Lower lobe of right lung (tissue), 2 donors: ENCODE measurements around the gene KCNA2. TPM values are rescaled to one million over a fixed set of nuclear protein-coding genes. Genes with fewer than 3 reads are reported as not detected.

Experiments
- ATAC-seq, 2 donors: fragments of 200-7000 bp; cut with Tn5 transposase; one replicate each; pipeline ENCODE4 v1.9.1; 2020 to 2022; ENCODE audit warnings: mild to moderate bottlenecking in 2 of 2, moderate library complexity in 2 of 2
- DNase-seq: peaks from one replicate; pipeline ENCODE4 v3.0.0-alpha.2; 2020
- H3K27ac ChIP-seq: fragments of 200-600 bp; one replicate; pipeline ENCODE4 v1.8.0; 2022
- H3K27me3 ChIP-seq: fragments of 200-600 bp; one replicate; pipeline ENCODE4 v1.8.0; 2022; ENCODE audit warnings: low read depth
- H3K36me3 ChIP-seq: fragments of 200-600 bp; one replicate; pipeline ENCODE4 v1.8.0; 2022; ENCODE audit warnings: mild to moderate bottlenecking
- H3K4me1 ChIP-seq: fragments of 200-600 bp; one replicate; pipeline ENCODE4 v1.8.0; 2022
- H3K4me3 ChIP-seq: fragments of 200-600 bp; one replicate; pipeline ENCODE4 v1.8.0; 2022; ENCODE audit warnings: mild to moderate bottlenecking
- H3K9me3 ChIP-seq: fragments of 200-600 bp; one replicate; pipeline ENCODE4 v1.8.0; 2022
- intact Hi-C: fragments of 100-400 bp; cut with DNase I; formaldehyde crosslinking; loops from one replicate; pipeline ENCODE4 v1.11.0; 2022
- total RNA-seq: library from RNA; stranded (reverse); fragmentation: NEBNext Ultra II Directional; extraction: Animal tissue kit (Norgen Biotek cat#: 25700); gene quantifications from one replicate; pipeline ENCODE4 v1.2.1, GENCODE V29; 2021
- TF ChIP-seq, protein P1 (sequence below): fragments of 200-600 bp; IDR thresholded peaks from one replicate; pipeline ENCODE4 v1.8.0; 2022; ENCODE audit warnings: antibody characterized with exemption, mild to moderate bottlenecking
- donor health status: DM: no; HTN: yes; CAD: no; lungs with severe emphysema.

Gene KCNA2
- total RNA-seq, 1 donor from 2014 or later: 0.77 TPM

DNA sequence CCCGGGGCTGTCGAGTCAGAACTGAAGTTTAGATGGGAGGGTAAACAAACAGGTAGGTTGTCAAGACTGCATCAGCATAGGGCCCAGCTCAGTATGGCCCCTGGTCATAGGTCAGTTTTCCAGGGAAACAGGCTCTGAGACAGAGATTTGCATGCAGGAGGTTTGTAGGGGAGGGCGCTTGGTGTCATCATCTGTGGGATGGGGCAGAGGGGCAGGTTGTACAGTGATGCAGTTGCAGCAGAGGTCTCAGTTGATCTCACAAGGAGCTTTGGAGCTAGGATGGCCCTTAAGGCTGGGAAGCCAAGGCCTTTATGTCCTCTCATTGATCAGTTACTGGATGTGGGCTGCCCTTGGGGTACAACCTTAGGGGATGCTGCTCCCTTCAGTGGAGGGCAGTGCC, 48.7 kb downstream of the KCNA2 start:
- ATAC-seq: no peak
- TF ChIP-seq, protein P1, sequence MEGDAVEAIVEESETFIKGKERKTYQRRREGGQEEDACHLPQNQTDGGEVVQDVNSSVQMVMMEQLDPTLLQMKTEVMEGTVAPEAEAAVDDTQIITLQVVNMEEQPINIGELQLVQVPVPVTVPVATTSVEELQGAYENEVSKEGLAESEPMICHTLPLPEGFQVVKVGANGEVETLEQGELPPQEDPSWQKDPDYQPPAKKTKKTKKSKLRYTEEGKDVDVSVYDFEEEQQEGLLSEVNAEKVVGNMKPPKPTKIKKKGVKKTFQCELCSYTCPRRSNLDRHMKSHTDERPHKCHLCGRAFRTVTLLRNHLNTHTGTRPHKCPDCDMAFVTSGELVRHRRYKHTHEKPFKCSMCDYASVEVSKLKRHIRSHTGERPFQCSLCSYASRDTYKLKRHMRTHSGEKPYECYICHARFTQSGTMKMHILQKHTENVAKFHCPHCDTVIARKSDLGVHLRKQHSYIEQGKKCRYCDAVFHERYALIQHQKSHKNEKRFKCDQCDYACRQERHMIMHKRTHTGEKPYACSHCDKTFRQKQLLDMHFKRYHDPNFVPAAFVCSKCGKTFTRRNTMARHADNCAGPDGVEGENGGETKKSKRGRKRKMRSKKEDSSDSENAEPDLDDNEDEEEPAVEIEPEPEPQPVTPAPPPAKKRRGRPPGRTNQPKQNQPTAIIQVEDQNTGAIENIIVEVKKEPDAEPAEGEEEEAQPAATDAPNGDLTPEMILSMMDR: no peak
- no peak overlapping the region for H3K27ac ChIP-seq
- no peak for DNase-seq
- peaks cover 10% of the 10 kb centered on the region for H3K4me1 ChIP-seq
- intact Hi-C loops: no loop called here
- H3K4me3 ChIP-seq: no peak overlapping the region
- H3K36me3 ChIP-seq: no peaks in the 10 kb centered on the region
- peaks cover 31% of the 10 kb centered on the region for H3K27me3 ChIP-seq
- H3K9me3 ChIP-seq: no peaks in the 10 kb centered on the region

DNA sequence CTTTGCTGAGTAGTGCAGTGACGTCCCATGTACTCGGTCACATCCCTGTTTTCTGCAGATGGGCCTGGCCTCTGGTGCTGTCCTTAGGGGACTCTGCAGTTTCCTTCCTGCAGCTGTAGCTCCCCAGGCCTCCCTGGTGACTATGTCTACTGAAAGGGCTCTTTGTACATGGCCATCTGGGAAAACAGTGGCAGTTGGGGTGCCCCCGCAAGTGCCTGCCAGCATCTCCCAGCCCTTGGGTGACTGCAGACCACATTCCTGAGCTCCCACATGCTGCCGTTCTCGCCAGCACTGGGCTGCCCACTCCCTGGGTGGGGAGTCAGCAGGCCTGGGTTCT, 49.7 kb downstream of the KCNA2 start:
- DNase-seq: no peak
- TF ChIP-seq, protein P1: no peak
- Histone ChIP-seq H3K4me3 (no peak overlapping the region), H3K27me3 (peaks cover 41% of the 10 kb centered on the region), H3K27ac (no peak overlapping the region), H3K36me3 (no peaks in the 10 kb centered on the region), H3K9me3 (no peaks in the 10 kb centered on the region), H3K4me1 (peaks cover 10% of the 10 kb centered on the region)
- no peak for ATAC-seq
- intact Hi-C loops: no loop called here

DNA sequence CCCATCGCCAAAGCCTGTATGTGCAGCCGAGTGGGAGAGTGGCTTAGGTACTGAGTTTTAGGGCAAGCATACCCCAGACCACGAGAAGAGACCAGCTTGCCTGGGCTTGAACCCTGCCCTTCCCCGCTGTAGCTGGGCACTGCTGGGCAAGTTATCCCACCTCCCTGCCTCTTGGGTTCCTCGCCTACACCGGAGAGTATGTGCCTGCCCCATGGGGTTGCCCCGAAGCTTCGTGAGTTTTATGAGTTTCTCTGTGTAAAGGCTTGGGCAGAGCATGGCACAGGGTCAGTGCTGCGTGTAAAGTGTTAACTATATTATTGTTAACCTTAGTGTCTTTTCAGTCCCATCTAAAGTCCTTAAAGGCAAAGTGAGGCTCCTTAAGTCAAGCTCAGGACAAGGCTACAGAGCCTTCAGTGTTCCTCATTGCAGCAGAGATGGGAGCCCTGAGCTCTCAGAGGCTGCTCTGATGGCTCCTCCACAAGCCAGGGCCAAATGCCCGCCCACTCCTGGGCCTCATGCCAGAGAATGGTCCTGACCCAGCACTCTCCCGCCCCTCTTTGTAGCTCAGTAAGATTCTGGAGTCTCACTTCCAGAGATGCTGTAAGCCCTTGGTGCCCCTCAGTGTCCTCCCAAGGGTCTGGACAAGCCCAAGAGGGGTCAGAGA, 50.2 kb downstream of the KCNA2 start:
- ATAC-seq (peak in 1 of 2 donors; percentile 2), DNase-seq (no peak)
- Histone ChIP-seq H3K27ac (no peak overlapping the region), H3K4me3 (peak overlapping the region; percentile 48), H3K36me3 (no peaks in the 10 kb centered on the region), H3K27me3 (peaks cover 41% of the 10 kb centered on the region), H3K9me3 (no peaks in the 10 kb centered on the region), H3K4me1 (peaks cover 10% of the 10 kb centered on the region)
- intact Hi-C loops: no loop called here
- TF ChIP-seq, protein P1: no peak

- H3K9me3 ChIP-seq: no peaks in the 10 kb centered on the region
- intact Hi-C loops: no loop called here
- peaks cover 41% of the 10 kb centered on the region for H3K27me3 ChIP-seq
- no peaks in the 10 kb centered on the region for H3K36me3 ChIP-seq
- peaks cover 10% of the 10 kb centered on the region for H3K4me1 ChIP-seq
- peak; percentile 89 to 92 for ATAC-seq
- peak overlapping the region; percentile 48 for H3K4me3 ChIP-seq
- no peak overlapping the region for H3K27ac ChIP-seq
- TF ChIP-seq, protein P1: peak; percentile 74
- DNase-seq: peak; percentile 65
Measured at GRCh38 chr1:110554871-110555801, 51.0 kb downstream of the KCNA2 start.

DNA sequence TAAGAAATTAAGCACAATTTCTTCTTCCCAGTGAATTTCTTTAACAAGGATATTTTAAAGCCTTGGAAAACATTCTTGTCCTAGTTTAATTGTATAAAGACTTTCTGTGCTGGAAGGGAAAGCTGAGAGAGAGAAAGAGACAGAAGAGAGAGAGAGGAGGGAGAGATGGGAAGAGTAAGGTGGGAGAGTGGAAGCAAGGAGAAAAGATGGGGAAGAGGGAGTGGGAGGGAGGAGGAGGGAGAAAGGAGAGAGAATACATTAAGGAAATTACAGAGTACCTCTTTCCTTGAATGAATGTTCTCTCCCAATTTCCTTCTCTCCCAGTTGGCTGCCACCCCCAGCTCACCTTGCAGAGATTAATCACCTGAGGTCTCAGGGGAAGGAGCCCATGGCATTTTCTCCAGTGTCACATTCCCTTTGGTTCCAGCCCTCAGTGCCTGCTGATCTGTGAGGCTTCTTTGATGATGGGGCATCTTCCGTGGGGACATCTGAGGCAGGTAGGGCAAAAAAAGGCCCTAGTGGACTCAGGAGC, 54.8 kb downstream of the KCNA2 start:
- Histone ChIP-seq H3K4me1 (peaks cover 10% of the 10 kb centered on the region), H3K36me3 (no peaks in the 10 kb centered on the region), H3K9me3 (no peaks in the 10 kb centered on the region), H3K27me3 (peaks cover 39% of the 10 kb centered on the region), H3K27ac (no peak overlapping the region), H3K4me3 (no peak overlapping the region)
- DNase-seq: no peak
- no peak for ATAC-seq
- intact Hi-C loops: no loop called here
- TF ChIP-seq, protein P1: no peak
